HepG2 (cell line): ENCODE measurements around the gene CERS5. TPM values are rescaled to one million over a fixed set of nuclear protein-coding genes. Genes with fewer than 3 reads are reported as not detected.
A peak's percentile ranks its signal among the peaks of the same experiment; 100 is the strongest.

Experiments used
- CAMTA2 ChIP-seq: sonication (generic); formaldehyde crosslinking; IDR thresholded peaks from 2 replicates; pipeline ENCODE4 v1.4.0; 2020; ENCODE audit warnings: mild to moderate bottlenecking, missing genetic modification reagents, borderline replicate concordance
- DMAP1 ChIP-seq: IDR thresholded peaks from 2 replicates; pipeline ENCODE4 v1.6.1; 2016
- ETV5 ChIP-seq: IDR thresholded peaks from 2 replicates; pipeline ENCODE4 v1.6.1; 2018; ENCODE audit warnings: missing biosample characterization, missing genetic modification reagents, inconsistent platforms, borderline replicate concordance
- HNRNPL ChIP-seq: fragments of 200-400 bp; formaldehyde crosslinking; IDR thresholded peaks from 2 replicates; pipeline ENCODE4 v1.6.1; 2017; ENCODE audit warnings: mild to moderate bottlenecking, low read depth, low read length
- IKZF4 ChIP-seq: sonication (generic); formaldehyde crosslinking; IDR thresholded peaks from 2 replicates; pipeline ENCODE4 v1.5.1; 2020; ENCODE audit warnings: borderline replicate concordance, mild to moderate bottlenecking, low read depth, missing genetic modification reagents; ENCODE audit errors: not compliant biosample characterization
- IKZF5 ChIP-seq: IDR thresholded peaks from 2 replicates; pipeline ENCODE4 v1.6.1; 2018; ENCODE audit warnings: missing genetic modification reagents, mild to moderate bottlenecking, missing compliant biosample characterization
- MAX ChIP-seq: IDR thresholded peaks from 2 replicates; pipeline ENCODE4 v1.6.1; 2012; ENCODE audit warnings: inconsistent platforms
- POLR2G ChIP-seq: fragments of 200-400 bp; formaldehyde crosslinking; IDR thresholded peaks from 2 replicates; pipeline ENCODE4 v1.6.1; 2018; ENCODE audit warnings: mild to moderate bottlenecking, low read depth, low read length, moderate library complexity
- RBFOX2 ChIP-seq: fragments of 200-400 bp; formaldehyde crosslinking; IDR thresholded peaks from 2 replicates; pipeline ENCODE4 v1.6.1; 2017; ENCODE audit warnings: low read depth, mild to moderate bottlenecking, low read length
- THAP11 ChIP-seq: IDR thresholded peaks from 2 replicates; pipeline ENCODE4 v1.6.1; 2016; ENCODE audit warnings: missing biosample characterization, missing genetic modification reagents
- XRCC5 ChIP-seq: fragments of 200-400 bp; formaldehyde crosslinking; optimal IDR thresholded peaks from 2 replicates; pipeline ENCODE3; 2017; ENCODE audit warnings: mild to moderate bottlenecking, low read length
- YEATS2 ChIP-seq: sonication (generic); formaldehyde crosslinking; IDR thresholded peaks from 2 replicates; pipeline ENCODE4 v1.4.0; 2020; ENCODE audit warnings: missing genetic modification reagents, borderline replicate concordance
- YY1 ChIP-seq: IDR thresholded peaks from 2 replicates; pipeline ENCODE4 v1.6.1; 2011; ENCODE audit warnings: low read length, low read depth, moderate library complexity, mild to moderate bottlenecking; ENCODE audit not compliant: insufficient read depth, insufficient replicate concordance
- ZBTB10 ChIP-seq: sonication (generic); formaldehyde crosslinking; IDR thresholded peaks from 2 replicates; pipeline ENCODE4 v1.4.0; 2020; ENCODE audit warnings: missing genetic modification reagents, borderline replicate concordance
- ZFY ChIP-seq: sonication (generic); formaldehyde crosslinking; IDR thresholded peaks from 2 replicates; pipeline ENCODE4 v1.4.0; 2020; ENCODE audit warnings: missing genetic modification reagents
- ZNF431 ChIP-seq: sonication (generic); formaldehyde crosslinking; IDR thresholded peaks from 2 replicates; pipeline ENCODE4 v1.9.0; 2022; ENCODE audit warnings: missing genetic modification reagents, low read depth, mild to moderate bottlenecking, borderline replicate concordance
- ZNF83 ChIP-seq: sonication (generic); formaldehyde crosslinking; IDR thresholded peaks from 2 replicates; pipeline ENCODE4 v1.4.0; 2020; ENCODE audit warnings: missing genetic modification reagents, mild to moderate bottlenecking, borderline replicate concordance
- polyA plus RNA-seq, 8 experiments: library from polyadenylated mRNA; depleted of rRNA in 3 of 8; stranded (reverse) in 7 of 8; unstranded in 1 of 8; fragments of >200 nt; fragmentation: Illumina TruSeq in 4 of 8; extraction: Trizol in 4 of 8; gene quantifications; 2 replicates each; pipeline versions ENCODE4 v1.2.1 to v1.2.3, GENCODE V29; 2011 to 2016; ENCODE audit warnings: low read depth in 4 of 8, missing spikeins in 1 of 8, mixed read lengths in 1 of 8; ENCODE audit not compliant: insufficient read depth in 1 of 8
- total RNA-seq, 5 experiments: library from RNA; depleted of rRNA; stranded (reverse); fragments of >200 nt; fragmentation: Illumina TruSeq; extraction: Trizol; gene quantifications; 2 replicates each; pipeline ENCODE4 v1.2.3, GENCODE V29; 2016; ENCODE audit warnings: low read depth in 1 of 5
- TF ChIP-seq, protein P1 (sequence below): sonication (generic); formaldehyde crosslinking; IDR thresholded peaks from 2 replicates; pipeline ENCODE4 v1.8.1; 2023; ENCODE audit warnings: mild to moderate bottlenecking, missing genetic modification reagents
- TF ChIP-seq, protein P2 (sequence below): sonication (generic); formaldehyde crosslinking; IDR thresholded peaks from 2 replicates; pipeline ENCODE4 v1.5.0; 2020; ENCODE audit warnings: missing genetic modification reagents, mild to moderate bottlenecking, borderline replicate concordance

CERS5 gene
- total and polyA plus RNA-seq, 2 of the 13 experiments (the other 11 are each of a cell fraction or from before 2014, with no cell fraction given) = 22.3 to 48.8 TPM

GRCh38 chr12:50167049-50167828 lies at the start of gene CERS5 (continued):
- TF ChIP-seq IKZF5 (CRISPR knock-in tag) (peak; percentile 64), ZFY (peak; percentile 91), MAX (peak; percentile 42; the same call in 1 of the 2 replicates), YEATS2 (CRISPR knock-in tag) (0 out of 2 replicates have a peak, but pooled peaks have one; percentile 43), ZNF431 (CRISPR knock-in tag) (peak; percentile 35; the same call in 1 of the 2 replicates), HNRNPL (0 out of 2 replicates have a peak, but pooled peaks have one; percentile 50), POLR2G (peak; percentile 81), THAP11 (CRISPR knock-in tag) (peak; percentile 64), CAMTA2 (CRISPR knock-in tag) (0 out of 2 replicates have a peak, but pooled peaks have one; percentile 44), RBFOX2 (peak; percentile 88), YY1 (peak; percentile 89), ZBTB10 (peak; percentile 56; the same call in 1 of the 2 replicates), ZNF83 (no peak), DMAP1 (CRISPR knock-in tag) (peak; percentile 41; the same call in 1 of the 2 replicates), XRCC5 (peak; percentile 63), IKZF4 (CRISPR knock-in tag) (peak; percentile 34), ETV5 (CRISPR knock-in tag) (peak; percentile 60; the same call in 1 of the 2 replicates)
- TF ChIP-seq, protein P1, sequence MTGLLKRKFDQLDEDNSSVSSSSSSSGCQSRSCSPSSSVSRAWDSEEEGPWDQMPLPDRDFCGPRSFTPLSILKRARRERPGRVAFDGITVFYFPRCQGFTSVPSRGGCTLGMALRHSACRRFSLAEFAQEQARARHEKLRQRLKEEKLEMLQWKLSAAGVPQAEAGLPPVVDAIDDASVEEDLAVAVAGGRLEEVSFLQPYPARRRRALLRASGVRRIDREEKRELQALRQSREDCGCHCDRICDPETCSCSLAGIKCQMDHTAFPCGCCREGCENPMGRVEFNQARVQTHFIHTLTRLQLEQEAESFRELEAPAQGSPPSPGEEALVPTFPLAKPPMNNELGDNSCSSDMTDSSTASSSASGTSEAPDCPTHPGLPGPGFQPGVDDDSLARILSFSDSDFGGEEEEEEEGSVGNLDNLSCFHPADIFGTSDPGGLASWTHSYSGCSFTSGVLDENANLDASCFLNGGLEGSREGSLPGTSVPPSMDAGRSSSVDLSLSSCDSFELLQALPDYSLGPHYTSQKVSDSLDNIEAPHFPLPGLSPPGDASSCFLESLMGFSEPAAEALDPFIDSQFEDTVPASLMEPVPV (CRISPR knock-in tag) = peak; percentile 29; the same call in 1 of the 2 replicates
- TF ChIP-seq, protein P2, sequence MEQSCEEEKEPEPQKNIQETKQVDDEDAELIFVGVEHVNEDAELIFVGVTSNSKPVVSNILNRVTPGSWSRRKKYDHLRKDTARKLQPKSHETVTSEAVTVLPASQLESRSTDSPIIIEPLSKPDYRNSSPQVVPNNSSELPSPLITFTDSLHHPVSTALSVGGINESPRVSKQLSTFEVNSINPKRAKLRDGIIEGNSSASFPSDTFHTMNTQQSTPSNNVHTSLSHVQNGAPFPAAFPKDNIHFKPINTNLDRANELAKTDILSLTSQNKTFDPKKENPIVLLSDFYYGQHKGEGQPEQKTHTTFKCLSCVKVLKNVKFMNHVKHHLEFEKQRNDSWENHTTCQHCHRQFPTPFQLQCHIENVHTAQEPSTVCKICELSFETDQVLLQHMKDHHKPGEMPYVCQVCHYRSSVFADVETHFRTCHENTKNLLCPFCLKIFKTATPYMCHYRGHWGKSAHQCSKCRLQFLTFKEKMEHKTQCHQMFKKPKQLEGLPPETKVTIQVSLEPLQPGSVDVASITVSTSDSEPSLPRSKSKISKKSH (CRISPR knock-in tag) = peak; percentile 25; the same call in 1 of the 2 replicates
